CD4-positive, alpha-beta T cell (primary cell): ENCODE data around the gene GGTLC2. TPM values are rescaled to one million over a fixed set of nuclear protein-coding genes. Genes with fewer than 3 reads are reported as not detected.

Source experiments
- ATAC-seq: fragments of 200-7000 bp; cut with Tn5 transposase; one replicate; pipeline ENCODE4 v1.10.0; 2022; ENCODE audit warnings: mild to moderate bottlenecking; ENCODE audit not compliant: poor library complexity
- CTCF ChIA-PET: fragments of 350-600 bp; sonication (Branson Sonifier 250); formaldehyde crosslinking; loops from one replicate; lab custom pipeline; 2021; ENCODE audit warnings: antibody characterized with exemption, inconsistent platforms; lab: Charles Lee
- POLR2A ChIA-PET: fragments of 350-600 bp; sonication (Branson Sonifier 250); formaldehyde crosslinking; loops from one replicate; lab custom pipeline; 2021; ENCODE audit warnings: antibody characterized with exemption, inconsistent platforms; lab: Charles Lee
- DNase-seq, 14 experiments: peaks; one replicate each; pipeline ENCODE4 v3.0.0-alpha.2; 2013 to 2020; ENCODE audit warnings: mixed read lengths in 2 of 14
- H3K27ac ChIP-seq, 2 donors: one replicate each; pipeline versions ENCODE4 v1.5.1 to v1.7.0; 2013; ENCODE audit warnings: low read length in 2 of 2, low read depth in 1 of 2, mild to moderate bottlenecking in 1 of 2
- H3K27me3 ChIP-seq, 2 experiments: 1 replicate in 1 of 2; 2 replicates in 1 of 2; pipeline versions ENCODE4 v1.6.1 to v1.7.0; 2013; ENCODE audit warnings: low read length in 2 of 2, control low read depth in 1 of 2, mild to moderate bottlenecking in 1 of 2, moderate library complexity in 1 of 2; ENCODE audit not compliant: insufficient read depth in 2 of 2, control insufficient read depth in 1 of 2
- H3K36me3 ChIP-seq: one replicate; pipeline ENCODE4 v1.6.1; 2013; ENCODE audit warnings: low read length, control low read depth; ENCODE audit not compliant: insufficient read depth
- H3K4me1 ChIP-seq: one replicate; pipeline ENCODE4 v1.6.1; 2013; ENCODE audit warnings: low read length, control low read depth; ENCODE audit not compliant: insufficient read depth
- H3K4me3 ChIP-seq: one replicate; pipeline ENCODE4 v1.5.1; 2013; ENCODE audit warnings: mild to moderate bottlenecking, low read length, moderate library complexity
- H3K9me3 ChIP-seq, 2 experiments: 1 replicate in 1 of 2; 2 replicates in 1 of 2; pipeline versions ENCODE4 v1.6.1 to v1.7.0; 2013; ENCODE audit warnings: low read length in 2 of 2, mild to moderate bottlenecking in 2 of 2, control low read depth in 1 of 2, moderate library complexity in 1 of 2; ENCODE audit not compliant: control insufficient read depth in 1 of 2, insufficient read depth in 1 of 2
- H3K27ac Mint-ChIP-seq: one replicate; pipeline ENCODE4 v1.8.0; 2020; ENCODE audit warnings: mixed read lengths
- H3K27me3 Mint-ChIP-seq: one replicate; pipeline ENCODE4 v1.8.0; 2021; ENCODE audit warnings: mixed read lengths
- H3K36me3 Mint-ChIP-seq: one replicate; pipeline ENCODE4 v1.8.0; 2021; ENCODE audit warnings: low read depth, mixed read lengths
- H3K4me1 Mint-ChIP-seq: one replicate; pipeline ENCODE4 v1.8.0; 2021; ENCODE audit warnings: low read depth, mixed read lengths
- H3K4me3 Mint-ChIP-seq: one replicate; pipeline ENCODE4 v1.8.0; 2020; ENCODE audit warnings: mild to moderate bottlenecking, mixed read lengths
- H3K9me3 Mint-ChIP-seq: one replicate; pipeline ENCODE4 v1.8.0; 2020; ENCODE audit warnings: mixed read lengths
- intact Hi-C, 2 experiments: fragments of 100-400 bp; cut with DNase I in 1 of 2; cut with micrococcal nuclease in 1 of 2; formaldehyde crosslinking; loops; one replicate each; pipeline versions ENCODE4 v1.15.1 to v1.9.0; 2023 to 2025; cut with DNase I, micrococcal nuclease
- total RNA-seq, 174 experiments: library from RNA in 2 of 174; stranded (reverse) in 2 of 174; gene quantifications; one replicate each; pipeline ENCODE4 v1.2.3 and lab custom pipeline; 2021 to 2026
- TF ChIP-seq, protein P1 (sequence below): fragments of 200-600 bp; IDR thresholded peaks from one replicate; pipeline ENCODE4 v1.8.0; 2022; ENCODE audit warnings: antibody characterized with exemption, mild to moderate bottlenecking

Gene GGTLC2
- total RNA-seq, 2 experiments from 2014 or later, result not detected

GRCh38 chr22:22612516-22612915, 31.9 kb upstream of the GGTLC2 start:
- Histone ChIP-seq H3K27ac (no peak overlapping the region), H3K9me3 (no peaks in the 10 kb centered on the region), H3K4me1 (no peaks in the 10 kb centered on the region), H3K36me3 (no peaks in the 10 kb centered on the region), H3K4me3 (no peak overlapping the region), H3K27me3 (no peaks in the 10 kb centered on the region)
- peaks cover 6% of the 10 kb centered on the region for H3K4me1 Mint-ChIP-seq
- H3K36me3 Mint-ChIP-seq, result no peaks in the 10 kb centered on the region
- intact Hi-C loops, result no loop called here
- TF ChIP-seq, protein P1, sequence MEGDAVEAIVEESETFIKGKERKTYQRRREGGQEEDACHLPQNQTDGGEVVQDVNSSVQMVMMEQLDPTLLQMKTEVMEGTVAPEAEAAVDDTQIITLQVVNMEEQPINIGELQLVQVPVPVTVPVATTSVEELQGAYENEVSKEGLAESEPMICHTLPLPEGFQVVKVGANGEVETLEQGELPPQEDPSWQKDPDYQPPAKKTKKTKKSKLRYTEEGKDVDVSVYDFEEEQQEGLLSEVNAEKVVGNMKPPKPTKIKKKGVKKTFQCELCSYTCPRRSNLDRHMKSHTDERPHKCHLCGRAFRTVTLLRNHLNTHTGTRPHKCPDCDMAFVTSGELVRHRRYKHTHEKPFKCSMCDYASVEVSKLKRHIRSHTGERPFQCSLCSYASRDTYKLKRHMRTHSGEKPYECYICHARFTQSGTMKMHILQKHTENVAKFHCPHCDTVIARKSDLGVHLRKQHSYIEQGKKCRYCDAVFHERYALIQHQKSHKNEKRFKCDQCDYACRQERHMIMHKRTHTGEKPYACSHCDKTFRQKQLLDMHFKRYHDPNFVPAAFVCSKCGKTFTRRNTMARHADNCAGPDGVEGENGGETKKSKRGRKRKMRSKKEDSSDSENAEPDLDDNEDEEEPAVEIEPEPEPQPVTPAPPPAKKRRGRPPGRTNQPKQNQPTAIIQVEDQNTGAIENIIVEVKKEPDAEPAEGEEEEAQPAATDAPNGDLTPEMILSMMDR, result no peak
- POLR2A ChIA-PET, result no interaction called here
- no peaks in the 10 kb centered on the region for H3K27me3 Mint-ChIP-seq
- CTCF ChIA-PET, result no interaction called here
- DNase-seq, result no peak
- ATAC-seq, result no peak
- no peaks in the 10 kb centered on the region for H3K9me3 Mint-ChIP-seq
- no peak overlapping the region for H3K27ac Mint-ChIP-seq
- no peak overlapping the region for H3K4me3 Mint-ChIP-seq

GRCh38 chr22:22614065-22614464, 30.3 kb upstream of the GGTLC2 start:
- Histone ChIP-seq H3K27me3 (no peaks in the 10 kb centered on the region), H3K27ac (no peak overlapping the region), H3K36me3 (no peaks in the 10 kb centered on the region), H3K4me1 (no peaks in the 10 kb centered on the region), H3K4me3 (no peak overlapping the region), H3K9me3 (no peaks in the 10 kb centered on the region)
- DNase-seq, result no peak
- H3K27ac Mint-ChIP-seq, result no peak overlapping the region
- H3K9me3 Mint-ChIP-seq, result no peaks in the 10 kb centered on the region
- no peak for ATAC-seq
- no peak overlapping the region for H3K4me3 Mint-ChIP-seq
- intact Hi-C loops, result no loop called here
- H3K36me3 Mint-ChIP-seq, result no peaks in the 10 kb centered on the region
- H3K4me1 Mint-ChIP-seq, result peaks cover 6% of the 10 kb centered on the region
- CTCF ChIA-PET, result no interaction called here
- TF ChIP-seq, protein P1, result no peak
- POLR2A ChIA-PET, result no interaction called here
- H3K27me3 Mint-ChIP-seq, result no peaks in the 10 kb centered on the region

DNA sequence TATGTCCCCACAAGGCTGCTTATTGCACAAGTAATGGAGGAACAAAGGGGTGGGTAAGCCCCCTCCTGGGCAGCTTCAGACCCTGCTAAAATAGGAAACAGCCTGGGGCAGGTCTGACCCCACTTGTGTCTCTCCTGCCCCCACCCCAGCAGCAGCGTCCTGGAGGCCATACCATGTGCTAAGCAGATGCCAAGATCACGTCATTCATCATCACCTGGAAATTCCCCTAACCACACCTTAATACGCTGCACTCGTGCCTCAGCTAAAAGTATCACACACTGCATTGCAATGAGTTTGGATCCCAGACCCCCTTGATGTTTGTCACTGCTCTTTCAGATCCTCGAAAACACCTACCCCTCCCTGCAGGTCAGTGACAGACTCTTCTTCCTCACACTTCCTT, 27.8 kb upstream of the GGTLC2 start:
- no peaks in the 10 kb centered on the region for H3K9me3 Mint-ChIP-seq
- H3K27ac ChIP-seq, result no peak overlapping the region
- DNase-seq, result peak in 4 of 14 experiments; percentile 1 to 59 (median 19)
- ATAC-seq, result peak; percentile 72
- TF ChIP-seq, protein P1, result no peak
- H3K4me1 ChIP-seq, result no peaks in the 10 kb centered on the region
- no peak overlapping the region for H3K4me3 Mint-ChIP-seq
- CTCF ChIA-PET, result no interaction called here
- peaks cover 6% of the 10 kb centered on the region for H3K4me1 Mint-ChIP-seq
- no peaks in the 10 kb centered on the region for H3K27me3 Mint-ChIP-seq
- H3K27ac Mint-ChIP-seq, result no peak overlapping the region
- POLR2A ChIA-PET, result no interaction called here
- H3K9me3 ChIP-seq, result no peaks in the 10 kb centered on the region
- intact Hi-C loops, result no loop called here
- H3K36me3 Mint-ChIP-seq, result no peaks in the 10 kb centered on the region
- no peak overlapping the region for H3K4me3 ChIP-seq
- no peaks in the 10 kb centered on the region for H3K36me3 ChIP-seq
- H3K27me3 ChIP-seq, result no peaks in the 10 kb centered on the region
